Measurements from ENCODE around the gene CFAP77.

The CFAP77 gene

DNA sequence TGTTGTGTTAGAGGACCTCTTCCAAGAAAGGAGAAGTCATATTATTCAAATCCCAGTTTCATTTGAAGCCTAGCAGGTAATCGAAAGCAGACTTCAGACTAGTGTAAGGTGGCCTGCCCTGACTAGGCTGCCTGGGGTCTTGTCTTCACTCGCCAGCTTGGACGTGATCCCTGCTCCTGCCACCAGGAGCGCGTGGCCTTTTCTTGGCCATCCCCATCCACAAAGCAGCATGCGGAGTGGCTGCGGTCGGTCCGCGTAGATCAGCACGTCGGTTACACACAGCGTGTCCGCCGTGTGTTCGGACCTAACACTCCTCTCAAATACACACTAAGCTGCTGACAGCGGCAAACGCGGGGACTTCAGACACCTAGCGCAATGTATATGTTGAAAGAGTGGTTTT, 37.3 kb downstream of the CFAP77 start:
- in situ Hi-C loops (cut with HindIII; ENCODE audit: low sequenced_read_pairs), result no loop called here

DNA sequence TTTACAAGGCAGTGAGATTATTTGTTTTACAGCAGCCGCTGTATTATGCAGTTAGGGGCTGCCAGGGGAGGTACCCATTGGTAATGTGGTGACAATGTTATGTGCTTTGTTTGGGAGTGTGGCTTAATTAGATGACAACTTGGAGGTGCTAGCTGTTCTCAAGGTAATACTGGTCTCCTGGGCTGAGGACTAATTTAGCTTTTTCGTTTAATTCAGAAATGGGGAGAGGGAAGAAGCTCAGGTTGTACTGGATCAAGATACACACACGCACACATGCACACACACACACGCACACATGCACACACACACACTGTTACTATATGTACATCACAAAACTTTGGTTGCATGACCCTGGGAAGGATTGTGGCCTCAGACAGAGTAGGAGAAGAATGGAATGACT, 37.9 kb downstream of the CFAP77 start:
- in situ Hi-C loops (cut with HindIII; ENCODE audit: low sequenced_read_pairs), result no loop called here

DNA sequence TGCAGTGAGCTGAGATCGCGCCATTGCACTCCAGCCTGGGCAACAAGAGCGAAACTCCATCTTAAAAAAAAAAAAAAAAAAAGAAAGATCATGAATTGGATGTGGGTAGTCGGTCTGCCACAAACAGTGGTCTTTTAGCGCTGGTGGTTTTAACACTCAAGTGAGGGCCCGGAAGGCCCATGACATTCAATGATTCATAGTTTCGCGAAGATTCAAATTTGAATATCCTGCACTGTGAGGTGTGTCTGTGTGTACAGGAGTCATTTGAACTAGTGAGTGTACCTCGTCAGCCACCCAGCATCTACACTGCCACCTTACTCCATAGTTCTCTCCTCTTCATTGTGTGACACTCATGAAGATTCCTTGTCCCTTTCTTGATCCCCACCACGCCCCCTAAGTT, 41.3 kb downstream of the CFAP77 start:
- in situ Hi-C loops (cut with HindIII; ENCODE audit: low sequenced_read_pairs), result no loop called here

DNA sequence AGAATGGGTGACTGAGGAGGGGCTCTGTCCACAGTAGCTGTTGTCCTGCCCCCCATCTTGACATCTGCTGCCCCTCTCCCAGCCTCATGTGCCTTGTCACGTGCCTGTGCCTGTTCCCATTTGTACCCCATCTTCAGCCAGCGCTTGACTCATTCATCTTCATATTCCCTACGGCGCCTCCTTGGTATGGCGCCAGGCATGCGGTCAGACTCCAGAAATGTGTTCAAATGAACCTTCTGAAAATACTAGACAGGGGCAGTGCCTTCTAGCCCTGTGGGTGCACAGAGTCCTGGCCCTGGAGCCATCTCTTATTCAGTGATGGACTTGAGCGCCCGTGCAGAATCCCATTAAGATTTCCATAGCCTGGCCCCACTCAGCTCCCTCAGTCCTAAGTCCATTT, 46.2 kb downstream of the CFAP77 start:
- in situ Hi-C loops (cut with HindIII; ENCODE audit: low sequenced_read_pairs), result no loop called here

DNA sequence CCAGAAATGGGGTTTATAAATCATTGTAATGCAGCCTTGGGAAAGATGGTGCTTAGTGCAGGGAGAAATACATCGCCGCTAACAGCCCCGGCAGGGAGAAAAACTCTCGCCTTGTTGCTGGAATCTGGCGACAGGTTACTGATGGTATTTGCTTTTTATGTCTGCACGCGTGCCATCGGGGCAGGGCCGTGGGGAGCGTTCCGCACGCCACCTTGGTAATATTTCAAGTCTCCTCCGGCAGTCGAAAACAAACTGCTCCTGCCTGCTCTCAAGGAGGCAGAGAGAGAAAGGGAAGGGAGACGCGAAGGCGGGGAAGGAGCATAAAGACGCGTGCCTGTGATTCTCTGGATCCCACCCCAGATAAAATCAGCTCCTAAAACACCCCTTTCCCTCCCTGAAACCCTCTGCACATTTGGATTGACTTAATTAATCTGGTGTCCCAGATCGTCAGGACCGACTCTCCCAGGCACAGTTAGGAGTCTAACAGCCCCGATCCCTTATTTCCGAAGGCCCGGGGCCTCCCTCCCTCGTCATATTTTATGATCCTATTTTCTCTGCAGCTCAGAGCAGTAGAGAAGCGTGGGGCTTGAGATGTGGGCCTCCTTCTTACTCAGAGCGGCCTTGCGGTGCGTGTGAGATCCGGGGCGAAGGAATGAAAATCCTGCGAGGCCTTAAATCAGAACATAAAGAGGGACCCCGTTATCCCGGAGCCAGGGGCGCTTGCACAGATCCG, 47.7 kb downstream of the CFAP77 start:
- in situ Hi-C loops (cut with HindIII; ENCODE audit: low sequenced_read_pairs), result no loop called here

DNA sequence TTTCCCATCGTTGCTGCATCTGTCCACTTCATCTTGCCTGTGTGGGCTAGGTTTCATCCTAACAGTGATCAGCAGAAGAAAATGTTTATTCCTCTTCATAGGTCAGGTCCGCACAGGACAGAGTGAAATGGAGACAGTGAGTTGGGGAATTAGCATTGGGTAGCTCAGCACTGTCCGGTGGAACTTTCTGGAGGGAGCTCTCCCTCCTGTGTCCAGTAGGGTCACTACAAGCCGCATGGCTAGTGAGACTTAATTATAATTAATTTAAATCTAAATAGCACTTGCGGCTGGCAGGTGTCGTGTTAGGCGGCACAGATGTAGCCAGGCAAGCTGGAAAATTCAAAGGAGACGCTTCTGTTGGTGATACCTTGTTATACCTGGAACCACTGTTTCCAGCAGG, 48.4 kb downstream of the CFAP77 start:
- in situ Hi-C loops (cut with HindIII; ENCODE audit: low sequenced_read_pairs), result no loop called here

DNA sequence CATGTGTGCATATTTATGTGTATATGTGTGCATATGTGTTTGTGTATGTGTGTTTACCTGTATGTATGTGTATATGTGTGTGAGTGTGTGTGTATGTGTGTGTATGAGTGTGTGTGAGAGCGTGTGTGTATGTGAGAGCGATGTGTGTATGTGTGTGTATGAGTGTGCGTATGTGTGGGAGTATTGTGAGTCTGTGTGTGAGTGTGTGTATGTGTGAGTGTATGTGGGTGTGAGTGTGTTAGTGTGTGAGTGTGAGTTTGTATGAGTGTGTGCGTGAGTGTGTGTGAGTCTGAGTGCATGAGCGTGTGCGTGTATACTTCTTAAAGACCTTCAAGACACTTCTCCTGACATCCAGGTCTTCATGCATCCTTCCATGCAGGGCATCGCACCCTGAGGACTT, 49.6 kb downstream of the CFAP77 start:
- in situ Hi-C loops (cut with HindIII; ENCODE audit: low sequenced_read_pairs), result no loop called here

DNA sequence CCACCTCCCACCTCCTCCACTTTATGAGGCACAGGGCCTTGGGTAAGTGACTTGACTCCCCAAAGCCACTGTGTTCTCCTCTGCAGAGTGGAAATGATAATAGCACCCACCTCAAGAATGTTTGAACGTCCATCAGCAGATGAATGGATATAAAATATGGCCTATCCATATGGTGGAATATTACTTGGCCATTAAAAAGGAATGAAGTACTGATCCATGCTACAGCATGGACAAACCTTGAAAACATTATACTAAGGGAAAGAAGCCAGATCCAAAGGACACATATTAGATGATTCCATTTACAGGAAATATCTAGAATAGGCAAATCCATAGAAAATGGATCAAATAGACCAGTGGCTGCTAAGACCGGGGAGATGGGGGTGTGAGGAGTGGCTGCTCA, 50.2 kb downstream of the CFAP77 start:
- in situ Hi-C loops (cut with HindIII; ENCODE audit: low sequenced_read_pairs), result no loop called here

DNA sequence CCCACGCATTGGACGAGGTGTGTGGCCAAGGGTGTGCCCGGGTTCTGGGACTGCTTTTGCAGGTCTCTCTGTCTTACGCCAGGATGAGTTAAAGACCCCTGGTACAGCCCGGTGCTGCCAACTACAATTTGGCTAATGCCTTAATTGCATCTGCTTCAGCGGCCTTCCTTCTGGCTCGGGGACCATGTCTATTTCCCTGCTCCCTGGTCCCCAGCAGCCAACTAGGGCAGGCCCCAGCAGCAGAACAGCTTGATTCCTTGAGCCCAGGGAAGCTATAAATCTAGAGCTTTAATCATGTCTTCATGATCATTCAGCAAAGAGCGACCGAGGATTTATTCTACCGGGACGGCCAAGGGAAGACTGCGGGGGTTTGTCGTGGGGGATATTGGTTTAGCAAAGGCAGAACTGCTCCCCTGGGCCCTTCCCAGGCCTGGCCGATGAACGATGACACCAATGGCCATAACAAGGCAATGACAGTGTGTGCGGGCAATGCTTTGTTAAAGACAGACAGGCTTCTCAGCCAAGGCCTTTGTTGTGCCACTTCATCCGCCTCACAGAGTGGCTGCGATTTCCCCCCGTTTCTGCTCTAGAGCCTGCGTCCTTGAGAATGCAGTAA, 51.4 kb downstream of the CFAP77 start:
- in situ Hi-C loops (cut with HindIII; ENCODE audit: low sequenced_read_pairs), result no loop called here

DNA sequence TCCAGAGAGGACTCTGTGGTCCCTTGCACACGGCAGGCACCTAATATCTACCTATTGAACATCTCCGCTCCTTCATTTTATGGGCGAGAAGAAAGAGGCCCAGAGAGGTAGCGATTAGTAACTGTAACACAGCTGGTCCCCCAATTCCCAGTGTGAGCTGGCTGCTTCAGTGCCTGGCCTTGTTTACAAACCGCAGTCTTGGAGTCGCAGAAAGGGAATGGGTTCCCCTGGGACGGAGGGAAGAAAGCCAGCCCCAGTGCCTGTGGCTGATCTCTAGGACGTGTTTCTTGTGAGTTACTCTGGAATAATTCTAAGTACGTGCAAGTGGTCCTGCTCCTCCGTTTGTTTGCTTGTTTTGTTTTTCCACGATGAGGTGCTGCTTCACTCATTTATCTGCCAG, 52.0 kb downstream of the CFAP77 start:
- in situ Hi-C loops (cut with HindIII; ENCODE audit: low sequenced_read_pairs), result no loop called here

DNA sequence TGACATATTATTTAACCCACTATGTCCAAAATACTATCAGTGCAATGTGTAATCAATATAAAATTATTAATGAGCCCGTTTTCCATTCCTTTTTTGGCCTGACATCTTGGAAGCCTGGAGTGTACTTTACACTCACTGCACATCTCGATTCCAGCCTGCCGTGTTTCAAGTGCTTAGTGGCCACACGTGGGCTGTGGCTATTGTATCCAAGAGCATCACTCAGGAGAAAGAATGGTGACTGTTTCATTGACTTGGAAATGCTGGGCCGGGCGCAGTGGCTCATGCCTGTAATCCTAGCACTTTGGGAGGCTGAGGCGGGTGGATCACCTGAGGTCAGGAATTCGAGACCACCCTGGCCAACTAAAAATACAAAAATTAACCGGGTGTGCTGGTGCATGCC, 54.5 kb downstream of the CFAP77 start:
- in situ Hi-C loops (cut with HindIII; ENCODE audit: low sequenced_read_pairs), result no loop called here

DNA sequence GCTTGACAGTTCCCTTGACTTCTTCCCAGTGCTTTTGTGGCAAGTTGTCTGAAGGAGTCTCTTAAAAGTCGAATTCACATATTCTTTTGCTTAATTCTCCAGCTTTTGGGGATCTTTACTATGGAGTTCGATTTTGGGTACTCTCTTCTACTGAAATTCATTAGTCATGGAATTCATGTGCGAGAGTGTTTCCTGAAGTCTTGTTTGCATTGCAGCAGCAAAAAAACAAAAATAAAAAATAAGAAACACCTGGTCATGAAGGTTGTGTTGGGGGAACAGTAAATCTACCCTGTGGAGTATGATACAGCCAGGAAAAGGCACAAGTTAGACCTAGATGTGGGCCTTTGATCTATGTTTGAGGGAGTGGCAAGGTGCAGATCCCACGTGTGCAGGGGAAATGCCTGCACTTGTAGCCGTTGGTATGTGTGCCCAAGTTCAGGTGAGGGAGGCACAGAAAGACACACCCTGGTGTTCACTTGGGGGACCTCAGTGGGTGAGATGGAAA, 55.2 kb downstream of the CFAP77 start:
- in situ Hi-C loops (cut with HindIII; ENCODE audit: low sequenced_read_pairs), result no loop called here

DNA sequence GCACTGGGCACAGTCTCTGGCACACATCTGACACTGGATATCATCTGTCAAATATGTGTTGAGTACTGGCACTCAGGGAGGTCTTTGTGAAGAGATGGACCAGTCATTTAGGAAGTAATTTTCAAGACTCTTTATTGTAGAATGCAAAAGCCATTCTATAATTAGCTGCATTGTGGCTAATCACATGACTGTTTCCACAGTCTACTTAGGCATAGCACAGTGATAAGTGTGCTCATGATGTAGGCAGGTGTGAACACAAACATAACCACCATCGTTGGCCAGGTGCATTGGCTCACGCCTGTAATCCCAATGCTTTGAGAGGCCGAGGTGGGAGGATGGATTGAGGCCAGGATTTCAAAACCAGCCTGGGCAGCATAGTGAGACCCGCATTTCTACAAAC, 62.2 kb downstream of the CFAP77 start:
- in situ Hi-C loops (cut with HindIII; ENCODE audit: low sequenced_read_pairs), result no loop called here

DNA sequence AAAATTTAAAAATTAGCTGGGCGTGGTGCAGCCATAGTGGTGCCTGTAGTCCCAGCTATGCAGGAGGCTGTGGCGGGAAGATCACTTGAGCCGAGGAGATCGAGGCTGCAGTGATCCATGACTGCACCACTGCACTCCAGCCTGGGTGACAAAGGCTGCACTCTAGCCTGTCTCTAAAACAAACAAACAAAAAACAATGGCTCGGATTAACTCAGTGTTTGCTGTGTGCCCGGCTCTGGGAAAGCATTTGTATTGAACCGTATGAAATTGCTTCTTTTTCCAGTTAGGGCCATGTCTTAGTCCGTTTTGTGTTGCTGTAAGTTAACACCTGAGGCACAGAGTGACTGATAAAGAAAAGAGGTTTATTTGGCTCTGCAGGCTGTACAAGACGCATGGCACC, 62.6 kb downstream of the CFAP77 start:
- in situ Hi-C loops (cut with HindIII; ENCODE audit: low sequenced_read_pairs), result no loop called here

DNA sequence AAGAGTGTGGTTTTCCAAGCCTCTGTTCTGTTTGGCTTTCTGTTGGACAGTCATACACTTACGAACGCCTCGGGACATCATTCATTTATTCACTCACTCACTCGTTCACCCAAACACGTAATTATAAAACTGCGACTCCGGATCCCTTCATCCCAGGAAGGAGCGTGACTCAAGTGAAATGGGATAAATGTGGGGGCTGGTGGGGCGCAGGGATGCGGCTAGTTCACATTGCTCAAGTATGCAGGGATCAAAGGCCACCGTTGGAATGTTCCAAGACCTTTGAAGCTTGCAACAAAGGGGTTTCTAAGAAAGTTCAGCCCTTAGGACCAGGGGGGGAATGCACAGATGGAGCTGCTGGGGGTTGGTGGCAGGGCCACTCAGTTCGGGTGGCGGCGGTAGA, 64.2 kb downstream of the CFAP77 start:
- in situ Hi-C loops (cut with HindIII; ENCODE audit: low sequenced_read_pairs), result no loop called here

DNA sequence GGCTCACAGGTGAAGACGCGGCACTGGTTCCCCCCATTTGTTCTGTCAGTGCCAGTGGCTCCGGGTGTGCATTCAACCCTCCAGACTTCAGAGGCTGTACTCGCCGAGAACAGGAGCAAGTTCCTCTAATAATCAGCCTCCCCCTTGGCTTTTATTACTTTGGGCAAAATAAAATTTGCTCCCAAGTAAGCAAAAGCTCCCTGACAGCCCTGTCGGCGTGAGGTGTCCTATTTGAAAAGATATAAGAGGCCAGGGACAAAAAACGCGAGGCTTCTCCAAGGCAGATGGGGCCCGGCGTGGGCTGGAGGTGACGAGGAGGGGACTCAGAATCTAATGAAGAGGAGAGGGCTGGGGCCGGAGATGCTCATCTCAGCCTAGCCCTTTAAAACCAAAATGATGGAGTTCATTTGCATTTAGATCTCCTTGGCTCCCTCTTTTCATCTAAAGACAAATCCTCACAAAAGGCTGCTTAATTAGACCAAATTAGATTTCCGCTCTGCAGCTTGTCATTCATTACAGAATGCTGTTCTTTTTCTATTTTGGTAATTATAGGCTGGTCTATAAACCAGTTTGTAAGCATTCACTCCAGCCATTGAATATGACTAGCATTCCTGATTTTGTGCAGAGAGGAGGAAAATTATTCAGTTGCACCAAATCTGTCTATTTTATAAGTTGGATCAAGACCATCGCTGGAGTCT, 68.5 kb downstream of the CFAP77 start:
- in situ Hi-C loops (cut with HindIII; ENCODE audit: low sequenced_read_pairs), result no loop called here

DNA sequence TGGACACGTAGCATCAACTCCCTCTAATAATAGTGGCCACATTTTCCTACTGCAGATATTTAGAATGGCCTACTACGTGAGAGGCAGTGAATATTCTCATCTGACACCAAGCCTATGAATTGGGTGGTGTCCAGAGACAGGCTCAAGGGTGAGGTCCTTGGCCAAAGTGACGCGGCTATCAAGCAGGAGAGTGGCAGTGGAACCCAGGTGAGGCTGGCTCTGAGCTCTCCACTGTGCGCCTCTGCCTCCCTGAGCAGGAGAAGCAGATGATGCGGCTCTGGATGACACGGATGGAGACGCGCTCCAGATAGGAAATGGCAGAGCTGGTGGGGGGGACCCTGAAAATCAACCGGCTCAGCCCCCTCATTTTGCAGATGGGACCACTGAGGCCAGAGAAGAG, 69.7 kb downstream of the CFAP77 start:
- in situ Hi-C loops (cut with HindIII; ENCODE audit: low sequenced_read_pairs), result loop anchor here (5.0 to 10.0 kb wide), 3 partner anchors 67 to 305 kb away; partner anchors contain the start of genes CFAP77 and DDX31

DNA sequence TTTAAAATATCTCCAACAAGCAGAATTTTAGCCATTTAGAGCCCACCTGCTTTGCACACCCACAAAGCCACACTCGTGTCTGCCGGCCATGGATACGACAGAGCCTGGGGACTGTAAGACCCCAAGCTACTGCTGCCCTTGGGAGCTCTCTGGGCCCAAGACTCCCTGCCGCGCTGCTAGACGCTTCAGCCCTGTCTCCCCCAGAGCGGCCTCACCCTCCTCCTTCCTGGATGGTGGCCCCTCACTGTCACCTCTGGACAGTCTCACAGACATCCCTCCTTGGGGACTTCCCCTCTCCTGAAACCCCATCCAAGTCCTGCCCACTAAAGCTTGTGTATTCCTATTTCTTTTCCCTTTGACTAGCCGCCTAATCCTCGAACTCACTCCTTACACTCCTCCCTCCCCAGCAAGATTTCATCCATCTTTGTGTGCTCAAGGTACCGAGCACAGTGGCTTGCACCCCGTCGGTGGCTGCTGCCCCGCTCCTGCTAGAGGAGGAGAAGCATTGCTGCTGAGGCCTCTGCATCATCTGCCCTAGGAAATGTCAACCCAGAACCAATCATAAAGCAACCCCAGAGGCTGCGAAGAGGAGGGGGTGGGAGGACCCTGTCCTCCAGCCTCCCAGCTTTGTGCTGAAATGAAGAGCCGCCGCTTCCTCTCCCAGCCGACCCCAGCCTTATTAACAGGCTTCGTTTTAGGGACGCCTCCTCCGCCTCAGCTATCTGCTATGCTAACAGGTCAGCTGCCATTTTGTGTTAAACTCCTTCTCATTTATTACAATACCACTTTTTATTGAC, 71.2 kb downstream of the CFAP77 start:
- in situ Hi-C loops (cut with HindIII; ENCODE audit: low sequenced_read_pairs), result loop anchor here (5.0 to 10.0 kb wide), 3 partner anchors 69 to 304 kb away; partner anchors contain the start of genes CFAP77 and DDX31

DNA sequence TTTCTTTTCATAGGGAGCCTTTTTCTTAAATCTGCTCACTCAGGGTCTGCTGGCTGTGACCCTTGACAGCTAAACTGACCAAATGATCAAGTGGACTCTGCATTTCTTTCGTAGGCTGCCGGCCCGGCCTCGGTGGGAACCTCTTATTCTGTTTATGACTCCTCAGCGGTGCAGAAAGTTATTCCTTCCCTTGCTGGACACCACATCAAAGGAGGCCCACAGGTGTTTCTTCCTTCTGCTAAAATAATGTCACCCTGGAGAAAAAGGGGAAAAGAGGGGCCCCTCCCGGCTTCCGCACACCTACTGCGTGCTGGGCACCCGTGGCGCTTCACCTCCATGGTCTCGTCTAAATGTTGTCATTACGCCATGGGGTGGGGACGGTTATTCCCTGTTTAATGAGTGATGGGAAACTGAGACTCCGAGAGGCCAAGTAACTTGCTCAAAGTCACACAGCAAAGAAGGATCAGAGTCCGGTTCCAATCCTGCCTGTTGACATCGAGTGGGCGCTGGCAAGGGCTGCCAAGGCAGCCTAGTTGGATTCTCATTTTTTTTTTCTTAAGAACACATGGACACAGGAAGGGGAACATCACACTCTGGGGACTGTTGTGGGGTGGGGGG, 72.3 kb downstream of the CFAP77 start:
- in situ Hi-C loops (cut with HindIII; ENCODE audit: low sequenced_read_pairs), result loop anchor here (5.0 to 10.0 kb wide), 3 partner anchors 70 to 302 kb away; partner anchors contain the start of genes CFAP77 and DDX31

DNA sequence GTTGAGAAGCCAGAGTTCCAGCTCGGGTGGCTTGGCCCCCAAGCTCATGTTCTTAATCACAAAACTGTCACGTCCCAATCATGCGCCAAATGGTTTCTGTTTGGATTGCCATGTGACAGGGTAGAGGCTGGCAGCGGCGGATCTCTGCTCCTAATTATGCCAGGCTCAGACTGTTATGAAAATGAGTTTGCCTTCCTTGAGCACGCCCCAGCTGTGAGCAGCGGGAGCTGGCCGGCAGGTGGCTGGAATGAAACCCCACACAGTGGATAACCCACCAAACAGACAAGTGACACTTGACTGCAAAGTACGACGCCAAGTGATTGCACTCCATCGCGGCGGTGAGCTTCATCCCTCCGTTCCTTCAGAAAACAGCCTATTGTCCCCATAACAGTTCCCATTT, 75.4 kb downstream of the CFAP77 start:
- in situ Hi-C loops (cut with HindIII; ENCODE audit: low sequenced_read_pairs), result loop anchor here (10.0 kb wide), 2 partner anchors 179 to 299 kb away; partner anchors contain the start of gene DDX31

Data from endothelial cell of hepatic sinusoid (primary cell).